K562 (cell line): ENCODE data around the gene PI4KA. TPM values are rescaled to one million over a fixed set of nuclear protein-coding genes. Genes with fewer than 3 reads are reported as not detected.

Experiments used
- ATAC-seq: fragments of 200-7000 bp; cut with Tn5 transposase; 3 replicates; pipeline ENCODE4 v1.9.1; 2020; ENCODE audit warnings: moderate library complexity
- BruUV-seq: library from RNA; stranded (reverse); fragments of 400-500 nt; replicated peaks from 2 replicates; lab custom pipeline; 2021; lab: Mats Ljungman, UMichigan
- CTCF ChIA-PET: fragments of 300-600 bp; formaldehyde crosslinking; extraction: SDS; loops from one replicate; lab custom pipeline; 2021; ENCODE audit warnings: low intra/inter-chr PET ratio; lab: Yijun Ruan, JAX
- POLR2A ChIA-PET: fragments of 300-600, 350-650 bp; sonication (Branson Sonifier 250); formaldehyde crosslinking; extraction: SDS; loops from one replicate; lab custom pipeline; 2021; ENCODE audit warnings: antibody characterized with exemption, inconsistent platforms; lab: Yijun Ruan, JAX
- DNase-seq, 4 experiments: peaks; one replicate each; pipeline versions ENCODE4 v3.0.0 to v3.0.0-alpha.2; 2011 to 2018; ENCODE audit warnings: low spot score in 3 of 4, mixed read lengths in 3 of 4; ENCODE audit errors: extremely low read depth in 1 of 4
- FAIRE-seq: peaks from 2 replicates; lab custom pipeline; 2011; peaks lifted over from hg19 to GRCh38; lab: Jason Lieb, UNC
- H2AFZ ChIP-seq: 2 replicates; pipeline ENCODE4 v1.6.0; 2011; ENCODE audit warnings: low read depth, low read length, control low read depth, inconsistent platforms
- H3K27ac ChIP-seq: fragments of 200-600 bp; 3 replicates; pipeline ENCODE4 v1.8.0; 2011; ENCODE audit warnings: low read depth, mild to moderate bottlenecking, control low read depth, inconsistent platforms, low read length, moderate library complexity, mixed read lengths; ENCODE audit errors: extremely low read depth
- H3K27me3 ChIP-seq, 2 experiments: fragments of 300-600 bp in 1 of 2; 2 replicates in 1 of 2; 3 replicates in 1 of 2; pipeline versions ENCODE4 v1.6.0 to v1.8.0; 2011; ENCODE audit warnings: inconsistent platforms in 2 of 2, low read length in 2 of 2, mild to moderate bottlenecking in 1 of 2, mixed read lengths in 1 of 2, moderate library complexity in 1 of 2; ENCODE audit not compliant: control insufficient read depth in 2 of 2, insufficient read depth in 2 of 2
- H3K36me3 ChIP-seq: fragments of 300-600 bp; 3 replicates; pipeline ENCODE4 v1.8.0; 2011; ENCODE audit warnings: mild to moderate bottlenecking, low read length, inconsistent platforms; ENCODE audit not compliant: control insufficient read depth, insufficient read depth
- H3K4me1 ChIP-seq, 2 experiments: fragments of 200-600 bp in 1 of 2; replicated peaks in 1 of 2; 2 replicates in 1 of 2; 3 replicates in 1 of 2; pipeline versions ENCODE4 v1.5.1 to v1.8.0; 2011; ENCODE audit warnings: inconsistent platforms in 2 of 2, low read length in 2 of 2, mild to moderate bottlenecking in 1 of 2, mixed read lengths in 1 of 2, moderate library complexity in 1 of 2; ENCODE audit not compliant: control insufficient read depth in 2 of 2, insufficient read depth in 2 of 2
- H3K4me2 ChIP-seq: 2 replicates; pipeline ENCODE4 v1.6.1; 2011; ENCODE audit warnings: low read length, control low read depth, inconsistent platforms, mixed read lengths; ENCODE audit not compliant: insufficient read depth
- H3K4me3 ChIP-seq: fragments of 200-600 bp; sonication (generic), shearing (Covaris generic); 2 replicates; pipeline ENCODE4 v1.5.1; 2016; ENCODE audit warnings: control low read depth, inconsistent platforms
- H3K79me2 ChIP-seq: fragments of 200-600 bp; 3 replicates; pipeline ENCODE4 v1.8.0; 2011; ENCODE audit warnings: low read length, inconsistent platforms; ENCODE audit not compliant: control insufficient read depth, insufficient read depth
- H3K9ac ChIP-seq, 2 experiments: 2 replicates each; pipeline versions ENCODE4 v1.6.0 to v1.6.1; 2011; ENCODE audit warnings: low read depth in 2 of 2, low read length in 2 of 2, control low read depth in 1 of 2, inconsistent platforms in 1 of 2, mild to moderate bottlenecking in 1 of 2, mixed read lengths in 1 of 2; ENCODE audit not compliant: insufficient read depth in 1 of 2
- H3K9me1 ChIP-seq: one replicate; pipeline ENCODE4 v1.6.0; 2011; ENCODE audit warnings: inconsistent platforms, mild to moderate bottlenecking, low read length, moderate library complexity; ENCODE audit not compliant: control insufficient read depth, insufficient read depth
- H3K9me3 ChIP-seq: replicated peaks from 2 replicates; pipeline ENCODE4 v1.5.1; 2011; ENCODE audit warnings: low read depth, low read length, inconsistent platforms; ENCODE audit not compliant: control insufficient read depth, insufficient read depth
- H4K20me1 ChIP-seq: replicated peaks from 2 replicates; pipeline ENCODE4 v1.6.1; 2011; ENCODE audit warnings: low read length, inconsistent platforms, mixed read lengths; ENCODE audit not compliant: control insufficient read depth, insufficient read depth
- BMI1 ChIP-seq: fragments of 150-350 bp; IDR thresholded peaks from 2 replicates; pipeline ENCODE4 v1.6.1; 2014; ENCODE audit warnings: low read length
- ERF ChIP-seq: fragments of 450-650 bp; formaldehyde crosslinking; IDR thresholded peaks from 2 replicates; pipeline ENCODE4 v1.4.0; 2020; ENCODE audit warnings: mild to moderate bottlenecking, mixed read lengths
- FIP1L1 ChIP-seq: fragments of 200-400 bp; formaldehyde crosslinking; IDR thresholded peaks from 2 replicates; pipeline ENCODE4 v1.6.1; 2018; ENCODE audit warnings: mild to moderate bottlenecking, low read depth, low read length; ENCODE audit not compliant: poor library complexity, severe bottlenecking
- HMG20A ChIP-seq: fragments of 450-650 bp; formaldehyde crosslinking; conservative IDR thresholded peaks from 2 replicates; pipeline ENCODE4 v1.4.0; 2020; ENCODE audit warnings: mild to moderate bottlenecking, mixed read lengths
- HNRNPH1 ChIP-seq: fragments of 200-400 bp; formaldehyde crosslinking; optimal IDR thresholded peaks from 2 replicates; pipeline ENCODE3; 2017; ENCODE audit warnings: low read depth, mild to moderate bottlenecking, low read length, moderate library complexity
- TEAD1 ChIP-seq, 2 experiments: fragments of 450-650 bp in 1 of 2; sonication (generic) in 1 of 2; formaldehyde crosslinking; IDR thresholded peaks; 2 replicates each; pipeline versions ENCODE4 v1.4.0 to v1.8.0; 2020 to 2022; ENCODE audit warnings: mild to moderate bottlenecking in 2 of 2, missing genetic modification reagents in 1 of 2
- U2AF2 ChIP-seq: fragments of 200-400 bp; formaldehyde crosslinking; optimal IDR thresholded peaks from 2 replicates; pipeline ENCODE3; 2017; ENCODE audit warnings: low read depth, mild to moderate bottlenecking, low read length
- ZBTB2 ChIP-seq: fragments of 450-650 bp; IDR thresholded peaks from 2 replicates; pipeline ENCODE4 v1.6.1; 2016; ENCODE audit warnings: antibody characterized with exemption
- ZC3H4 ChIP-seq: sonication (generic); formaldehyde crosslinking; IDR thresholded peaks from 2 replicates; pipeline ENCODE4 v1.9.0; 2021; ENCODE audit warnings: missing genetic modification reagents, borderline replicate concordance
- ZNF551 ChIP-seq: fragments of 250-450 bp; sonication (Bioruptor Pico); IDR thresholded peaks from 2 replicates; pipeline ENCODE4 v1.5.0; 2021; ENCODE audit warnings: mild to moderate bottlenecking, moderate library complexity
- ZNF57 ChIP-seq: fragments of 450-650 bp; formaldehyde crosslinking; IDR thresholded peaks from 2 replicates; pipeline ENCODE4 v1.4.0; 2020; ENCODE audit warnings: mild to moderate bottlenecking, moderate library complexity
- ZNF668 ChIP-seq: fragments of 250-450 bp; sonication (Bioruptor Pico); IDR thresholded peaks from 2 replicates; pipeline ENCODE4 v1.8.0; 2022; ENCODE audit warnings: mild to moderate bottlenecking, inconsistent platforms
- ZNF764 ChIP-seq: fragments of 250-450 bp; sonication (Bioruptor Pico); IDR thresholded peaks from 2 replicates; pipeline ENCODE4 v1.4.0; 2020; ENCODE audit warnings: low read depth, mild to moderate bottlenecking, moderate library complexity
- ZNF766 ChIP-seq: fragments of 200-800 bp; sonication (Bioruptor generic); conservative IDR thresholded peaks from 2 replicates; pipeline ENCODE4 v1.6.1; 2016; ENCODE audit warnings: missing genetic modification characterization, missing compliant biosample characterization
- ZNF785 ChIP-seq: fragments of 250-450 bp; sonication (Bioruptor Pico); IDR thresholded peaks from 2 replicates; pipeline ENCODE4 v1.4.0; 2020; ENCODE audit warnings: mild to moderate bottlenecking
- WGBS: fragments of 100-300 bp; shearing (Covaris generic); methylation state at CpG from one replicate; pipeline ENCODE4 v1.1.6; 2016; ENCODE audit warnings: low coverage, mixed read lengths; ENCODE audit not compliant: insufficient coverage; ENCODE audit errors: missing lambda C conversion rate; 5-methylcytosine and 5-hydroxymethylcytosine counted together
- in situ Hi-C: fragments of 300-500 bp; cut with MboI; formaldehyde crosslinking; loops from 4 replicates; pipeline ENCODE4 v1.15.0; 2018; ENCODE audit warnings: inconsistent platforms, mixed read lengths
- intact Hi-C: fragments of 100-400 bp; cut with micrococcal nuclease; formaldehyde crosslinking; loops from 2 replicates; pipeline ENCODE4 v1.14.2; 2022
- polyA plus RNA-seq, 8 experiments: library from polyadenylated mRNA; depleted of rRNA in 4 of 8; stranded (reverse) in 5 of 8; unstranded in 3 of 8; fragments of >200 nt; fragmentation: Nextera tagmentation in 2 of 8; fragmentation: Illumina TruSeq in 1 of 8; extraction: Ambion mirVana in 2 of 8; extraction: Trizol in 1 of 8; gene quantifications; 2 replicates each; pipeline versions ENCODE4 v1.2.1 to v1.2.3, GENCODE V29; 2011 to 2014; ENCODE audit warnings: inconsistent platforms in 1 of 8, missing spikeins in 1 of 8
- total RNA-seq, 7 experiments: library from RNA; depleted of rRNA in 6 of 7; stranded (reverse); fragments of >200 nt in 6 of 7; fragmentation: Illumina TruSeq in 2 of 7; extraction: Trizol in 2 of 7; gene quantifications; 2 replicates each; pipeline versions ENCODE4 v1.2.1 to v1.2.3, GENCODE V29; 2011 to 2021; ENCODE audit warnings: low replicate concordance in 1 of 7
- TF ChIP-seq, protein P1 (sequence below): fragments of 450-650 bp; IDR thresholded peaks from 2 replicates; pipeline ENCODE4 v1.6.1; 2016; ENCODE audit warnings: missing biosample characterization, missing genetic modification characterization
- TF ChIP-seq, protein P2 (sequence below): fragments of 250-450 bp; sonication (Bioruptor Pico); IDR thresholded peaks from 2 replicates; pipeline ENCODE4 v1.5.0; 2021

The PI4KA gene
- total and polyA plus RNA-seq, 9 of the 15 experiments (the other 6 are each of a cell fraction or from before 2014, with no cell fraction given), result 7.3 to 187 (median 84.7) TPM

- TF ChIP-seq HMG20A (CRISPR knock-in tag), result 0 out of 2 replicates have a peak, but pooled peaks have one; percentile 41
These were observed 198.1 kb downstream of the PI4KA start (continued) for GRCh38 chr22:20660441-20661054.

DNA sequence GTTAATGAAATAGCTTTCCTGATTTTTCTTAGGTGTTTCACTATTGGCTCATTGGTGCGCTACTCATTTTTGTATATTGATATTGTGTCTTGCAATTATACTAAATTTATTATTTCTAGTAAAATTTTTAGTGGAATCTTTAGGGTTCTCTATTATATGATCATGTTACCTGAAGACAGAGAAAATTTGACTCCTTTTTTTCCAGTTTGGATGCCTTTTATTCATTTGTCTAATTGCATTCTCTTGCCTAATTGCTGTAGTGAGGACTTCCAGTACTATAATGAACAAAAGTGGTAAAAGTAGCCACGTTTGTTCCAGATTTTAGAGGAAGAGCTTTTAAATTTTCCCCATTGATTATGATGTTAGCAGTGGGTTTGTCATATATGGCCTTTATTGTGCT lies 198.7 kb downstream of the PI4KA start:
- intact Hi-C loops (no loop called here), in situ Hi-C loops (no loop called here)
- no TSS peak for BruUV-seq
- Histone ChIP-seq H3K9me3 (peaks cover 8% of the 10 kb centered on the region; the same call in 1 of the 2 replicates), H3K9ac (no peak overlapping the region), H3K4me1 (peaks cover 0 to under 1% of the 10 kb centered on the region in 2 experiments; a peak in 2 of 5 replicates), H2AFZ (no peak overlapping the region), H3K27me3 (peaks cover 29 to 37% of the 10 kb centered on the region in 2 experiments), H3K9me1 (no peaks in the 10 kb centered on the region), H3K27ac (no peak overlapping the region), H4K20me1 (no peaks in the 10 kb centered on the region), H3K4me3 (no peak overlapping the region), H3K36me3 (no peaks in the 10 kb centered on the region), H3K79me2 (no peaks in the 10 kb centered on the region), H3K4me2 (no peak overlapping the region)
- POLR2A ChIA-PET, result interaction anchor here (1.2 to 1.5 kb wide), 3 partner anchors 14 to 25 kb away, joined by 4 to 5 read pairs (median 5); no protein-coding TSS in a partner anchor
- CTCF ChIA-PET, result no interaction called here
- FAIRE-seq (no peak), DNase-seq (no peak), ATAC-seq (no peak)
- 3% methylated on average over 2 of the region's 2 CpGs for WGBS
- peak; percentile 54; the same call in 1 of the 2 replicates for TF ChIP-seq ZNF551 (CRISPR knock-in tag)
- TF ChIP-seq FIP1L1, result peak; percentile 23
- TF ChIP-seq ZNF785, result no peak
- TF ChIP-seq HNRNPH1, result peak; percentile 46
- no peak for TF ChIP-seq TEAD1 (CRISPR knock-in tag; IDR thresholded peaks at IDR 0.05)
- TF ChIP-seq ERF (CRISPR knock-in tag), result no peak
- 0 out of 2 replicates have a peak, but pooled peaks have one; percentile 67 for TF ChIP-seq ZNF668 (CRISPR knock-in tag)
- TF ChIP-seq ZNF764 (CRISPR knock-in tag), result no peak
- TF ChIP-seq, protein P1, sequence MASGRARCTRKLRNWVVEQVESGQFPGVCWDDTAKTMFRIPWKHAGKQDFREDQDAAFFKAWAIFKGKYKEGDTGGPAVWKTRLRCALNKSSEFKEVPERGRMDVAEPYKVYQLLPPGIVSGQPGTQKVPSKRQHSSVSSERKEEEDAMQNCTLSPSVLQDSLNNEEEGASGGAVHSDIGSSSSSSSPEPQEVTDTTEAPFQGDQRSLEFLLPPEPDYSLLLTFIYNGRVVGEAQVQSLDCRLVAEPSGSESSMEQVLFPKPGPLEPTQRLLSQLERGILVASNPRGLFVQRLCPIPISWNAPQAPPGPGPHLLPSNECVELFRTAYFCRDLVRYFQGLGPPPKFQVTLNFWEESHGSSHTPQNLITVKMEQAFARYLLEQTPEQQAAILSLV (tag), result no peak
- 0 out of 2 replicates have a peak, but pooled peaks have one; percentile 44 for TF ChIP-seq BMI1
- no peak for TF ChIP-seq ZBTB2
- no peak for TF ChIP-seq ZNF766
- TF ChIP-seq, protein P2, sequence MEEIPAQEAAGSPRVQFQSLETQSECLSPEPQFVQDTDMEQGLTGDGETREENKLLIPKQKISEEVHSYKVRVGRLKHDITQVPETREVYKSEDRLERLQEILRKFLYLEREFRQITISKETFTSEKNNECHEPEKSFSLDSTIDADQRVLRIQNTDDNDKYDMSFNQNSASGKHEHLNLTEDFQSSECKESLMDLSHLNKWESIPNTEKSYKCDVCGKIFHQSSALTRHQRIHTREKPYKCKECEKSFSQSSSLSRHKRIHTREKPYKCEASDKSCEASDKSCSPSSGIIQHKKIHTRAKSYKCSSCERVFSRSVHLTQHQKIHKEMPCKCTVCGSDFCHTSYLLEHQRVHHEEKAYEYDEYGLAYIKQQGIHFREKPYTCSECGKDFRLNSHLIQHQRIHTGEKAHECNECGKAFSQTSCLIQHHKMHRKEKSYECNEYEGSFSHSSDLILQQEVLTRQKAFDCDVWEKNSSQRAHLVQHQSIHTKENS (CRISPR knock-in tag), result 0 out of 2 replicates have a peak, but pooled peaks have one; percentile 14
- TF ChIP-seq ZC3H4 (CRISPR knock-in tag), result no peak
- no peak for TF ChIP-seq ZNF57
- TF ChIP-seq U2AF2, result no peak
